Measurements from ENCODE around the gene FLT4.
"Not testable (repeated sequence)": the region's sequence is repeated elsewhere in the genome, so short reads cannot be mapped to it uniquely, and the experiment has no call there.

The FLT4 gene

GRCh38 chr5:180670157-180670556 is 20.8 kb upstream of the FLT4 start:
- DNase-seq (ENCODE audit: low spot score), result no peak

- no peak for DNase-seq (ENCODE audit: low spot score)
Observed at GRCh38 chr5:180669661-180670060, 20.3 kb upstream of the FLT4 start.

- DNase-seq (ENCODE audit: low spot score), result no peak
Observed at GRCh38 chr5:180668835-180669596, 19.6 kb upstream of the FLT4 start.

GRCh38 chr5:180666812-180667211 is 17.4 kb upstream of the FLT4 start:
- DNase-seq (ENCODE audit: low spot score), result no peak

DNA sequence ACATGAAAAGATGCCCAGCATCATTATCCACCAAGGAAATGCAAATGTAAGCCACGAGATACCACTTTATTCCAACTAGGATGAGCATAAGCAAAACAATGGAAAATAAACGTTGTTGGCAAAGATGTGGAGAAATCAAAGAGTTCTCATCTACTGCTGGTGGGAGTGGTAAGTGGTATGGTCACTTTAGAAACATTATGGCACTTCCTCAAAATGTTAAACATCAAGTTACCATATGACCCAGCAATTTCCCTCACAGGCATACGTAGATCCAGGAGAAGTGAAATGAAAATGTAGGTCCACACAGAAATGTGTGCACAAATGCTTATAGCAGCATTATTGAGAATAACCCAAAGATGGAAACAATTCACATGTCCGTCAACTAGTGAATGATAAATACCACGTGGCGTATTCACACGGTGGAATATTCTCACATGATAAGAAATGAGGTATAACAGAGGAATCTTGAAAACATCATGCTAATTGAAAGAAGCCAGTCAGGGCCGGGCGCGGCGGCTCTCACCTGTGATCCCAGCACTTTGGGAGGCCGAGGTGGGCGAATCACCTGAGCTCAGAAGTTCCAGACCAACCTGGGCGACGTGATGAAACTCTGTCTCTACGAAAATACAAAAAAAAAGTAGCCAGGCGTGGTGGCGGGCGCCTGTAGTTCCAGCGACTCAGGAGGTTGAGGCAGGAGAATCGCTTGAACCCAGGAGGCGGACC is 16.4 kb upstream of the FLT4 start:
- no peak for DNase-seq (ENCODE audit: low spot score)

GRCh38 chr5:180658774-180659564 is 9.6 kb upstream of the FLT4 start:
- DNase-seq (ENCODE audit: low spot score), result no peak

DNA sequence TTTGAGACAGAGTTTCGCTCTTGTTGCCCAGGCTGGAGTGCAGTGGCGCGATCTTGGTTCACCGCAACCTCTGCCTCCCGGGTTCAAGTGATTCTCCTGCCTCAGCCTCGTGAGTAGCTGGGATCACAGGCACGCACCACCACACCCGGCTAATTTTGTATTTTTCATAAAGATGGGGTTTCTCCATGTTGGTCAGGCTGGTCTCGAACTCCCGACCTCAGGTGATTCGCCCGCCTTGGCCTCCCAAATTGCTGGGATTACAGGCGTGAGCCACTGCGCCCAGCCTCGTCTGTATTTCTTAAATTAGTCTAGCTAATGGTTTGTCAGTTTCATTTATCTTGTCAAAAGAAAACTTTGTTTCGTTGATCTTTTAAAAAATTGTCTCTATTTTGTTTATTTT is 5.8 kb upstream of the FLT4 start:
- not testable (repeated sequence) for DNase-seq (ENCODE audit: low spot score)

GRCh38 chr5:180652771-180653170 is 3.4 kb upstream of the FLT4 start:
- DNase-seq (ENCODE audit: low spot score), result no peak

GRCh38 chr5:180652346-180652745 is 2.9 kb upstream of the FLT4 start:
- DNase-seq (ENCODE audit: low spot score), result no peak

- DNase-seq (ENCODE audit: low spot score), result no peak
Observed at GRCh38 chr5:180648658-180649296, 623 bp downstream of the FLT4 start.

- no peak for DNase-seq (ENCODE audit: low spot score)
Observed at GRCh38 chr5:180647941-180648500, 1.4 kb downstream of the FLT4 start.

GRCh38 chr5:180647465-180647864 is 1.9 kb downstream of the FLT4 start:
- DNase-seq (ENCODE audit: low spot score), result no peak

DNA sequence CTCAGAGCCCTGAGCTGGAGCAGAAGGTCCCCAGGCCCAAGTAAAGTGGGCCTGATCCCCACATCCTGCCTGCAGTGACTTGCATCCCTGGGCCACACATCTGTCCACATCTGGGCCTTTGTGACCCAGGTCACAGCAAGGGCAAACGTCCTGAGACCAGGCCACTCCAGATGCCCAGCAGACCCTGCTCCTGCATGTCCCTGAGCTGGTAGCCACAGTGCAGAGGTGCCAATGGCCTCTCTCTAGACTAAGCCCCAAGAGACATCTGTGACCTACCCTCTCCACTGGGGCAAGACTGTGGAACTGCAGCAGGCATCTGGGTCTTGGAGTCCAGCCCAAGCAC is 2.5 kb downstream of the FLT4 start:
- no peak for DNase-seq (ENCODE audit: low spot score)

DNA sequence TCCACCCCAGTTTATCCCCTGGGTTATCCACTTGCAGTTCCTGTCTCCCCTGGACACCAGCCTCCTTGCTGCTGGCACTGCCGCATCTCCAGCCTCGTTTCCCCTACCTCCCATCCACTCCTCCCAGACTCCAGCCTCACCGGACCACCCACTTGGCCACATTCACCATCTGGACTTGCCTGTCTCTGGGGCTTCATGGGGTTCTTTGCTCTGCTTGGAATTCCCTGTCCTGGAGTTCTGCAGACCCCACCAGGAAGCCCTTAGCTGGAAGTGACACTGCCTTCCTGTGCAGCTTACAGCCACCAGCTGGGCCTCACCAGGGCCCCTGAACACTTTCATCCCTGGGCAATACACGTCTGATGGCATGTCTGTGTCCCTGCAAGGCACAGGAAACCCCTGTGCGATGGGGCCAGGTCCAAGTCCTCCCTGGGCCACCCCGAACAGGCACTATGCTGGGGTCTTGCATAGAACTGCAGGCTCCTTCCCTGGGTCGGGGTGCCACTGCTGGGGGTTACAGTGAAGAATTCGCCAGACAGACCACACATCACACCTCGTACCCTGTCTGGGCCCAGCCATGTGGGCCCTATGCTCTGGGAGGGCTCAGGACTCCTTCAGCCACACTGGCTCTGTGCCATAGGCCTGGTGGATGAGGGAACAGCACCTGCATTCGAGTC is 3.0 kb downstream of the FLT4 start:
- no peak for DNase-seq (ENCODE audit: low spot score)

DNA sequence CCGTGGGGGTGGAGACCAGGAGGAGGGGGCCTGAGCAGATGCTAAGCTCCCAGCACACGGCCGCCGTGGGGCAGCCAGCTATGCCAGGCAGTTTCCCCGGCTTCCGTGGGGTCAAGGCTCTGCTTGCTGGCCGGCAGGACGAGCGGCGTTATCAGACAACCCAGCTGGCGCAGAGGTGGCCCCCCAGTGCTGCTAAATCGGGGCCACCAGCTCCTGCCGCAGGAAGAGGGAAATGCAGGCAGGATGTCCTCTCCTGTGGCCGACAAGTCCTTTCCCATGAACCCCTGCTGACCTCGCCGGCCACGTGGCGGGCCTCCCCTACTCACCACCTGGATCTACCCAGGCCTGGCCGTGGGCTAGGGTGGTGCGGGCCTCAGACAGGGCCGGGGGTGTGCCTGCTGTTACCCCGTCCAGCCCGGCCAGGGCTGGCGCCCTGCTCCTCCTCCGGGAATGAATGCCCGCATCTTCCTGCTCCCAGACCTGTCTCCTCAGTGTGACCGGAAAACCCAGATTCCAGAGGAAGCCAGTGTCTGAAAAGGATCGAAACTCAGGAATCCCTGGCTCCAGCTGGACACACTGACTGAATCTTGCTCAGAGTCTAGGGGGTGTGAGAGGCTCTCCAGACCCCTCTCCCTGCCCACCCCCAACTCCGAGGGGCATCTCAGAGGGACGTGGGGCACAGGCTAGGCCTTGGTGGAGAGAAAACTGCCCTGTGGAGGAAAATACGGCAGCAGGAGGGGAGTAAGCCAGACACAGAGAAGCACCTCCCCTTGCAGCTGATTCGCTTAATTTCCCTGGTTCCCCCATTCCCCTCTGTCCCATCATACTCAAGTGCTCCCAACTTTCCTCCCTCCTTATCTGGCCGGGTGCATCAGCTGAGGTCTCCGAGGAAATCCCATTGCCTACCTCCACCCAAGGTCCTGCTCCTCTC is 3.9 kb downstream of the FLT4 start:
- DNase-seq (ENCODE audit: low spot score), result no peak

GRCh38 chr5:180644825-180645273 is 4.6 kb downstream of the FLT4 start:
- DNase-seq (ENCODE audit: low spot score), result no peak

- no peak for DNase-seq (ENCODE audit: low spot score)
Observed at GRCh38 chr5:180644129-180644824, 5.1 kb downstream of the FLT4 start.

DNA sequence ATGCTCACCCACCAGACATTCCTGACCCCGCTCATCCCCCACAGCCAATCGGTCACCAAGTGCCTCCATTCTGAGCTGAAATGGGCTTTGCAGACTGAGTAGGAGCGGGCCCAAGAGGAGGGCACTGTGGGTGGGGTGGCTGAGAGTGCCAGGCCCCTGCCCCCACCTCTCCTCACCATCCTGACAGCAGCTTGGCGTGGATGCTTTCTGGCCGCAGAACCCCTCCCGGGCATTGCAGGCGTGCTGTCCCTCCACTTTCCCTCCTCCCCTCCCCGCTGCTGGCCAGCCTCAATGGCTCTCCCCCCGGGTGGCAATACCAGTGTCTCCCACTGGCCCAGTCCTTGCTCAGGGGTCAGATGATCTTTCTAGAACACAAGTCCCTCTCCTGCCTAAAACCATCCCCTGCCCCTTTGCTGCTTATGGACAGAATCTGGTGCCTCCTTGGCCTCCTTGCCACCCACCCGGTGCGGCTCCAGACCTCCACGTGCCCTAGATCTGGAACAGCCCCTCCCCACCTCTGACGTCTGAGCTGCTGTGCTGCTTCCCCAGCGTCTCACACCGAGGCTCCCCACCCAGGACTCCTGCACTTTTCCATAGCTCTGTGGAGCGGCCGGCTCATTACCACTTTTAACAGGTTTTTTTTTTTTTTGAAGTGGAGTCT is 6.1 kb downstream of the FLT4 start:
- DNase-seq (ENCODE audit: low spot score), result no peak

DNA sequence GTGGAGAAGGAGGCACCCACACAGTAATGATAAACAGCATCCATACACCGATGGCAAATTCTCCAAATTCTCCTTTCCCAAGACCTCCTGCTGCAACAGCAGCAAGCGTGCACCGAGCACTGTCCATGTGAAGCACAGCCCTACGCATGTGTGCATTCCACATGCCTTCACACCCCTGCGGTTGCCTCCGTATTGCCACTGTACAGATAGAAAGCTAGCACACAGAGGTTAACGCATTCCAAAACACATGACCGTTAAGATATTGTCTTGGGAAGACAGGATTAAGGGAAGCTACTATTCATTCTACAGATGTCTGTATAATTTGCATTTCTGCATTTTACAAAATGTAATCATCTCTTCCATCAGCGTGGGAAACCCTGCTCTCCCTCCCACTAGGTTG is 6.6 kb downstream of the FLT4 start:
- DNase-seq (ENCODE audit: low spot score), result no peak

Measured in RKO (cell line).